Spinal cord (tissue), 10 donors: ENCODE data around the gene MESP2. TPM values are rescaled to one million over a fixed set of nuclear protein-coding genes. Genes with fewer than 3 reads are reported as not detected.

Experiments used
- DNase-seq, 6 donors: peaks; one replicate each; pipeline versions ENCODE4 v3.0.0 to v3.0.0-alpha.2; 2013 to 2015; ENCODE audit warnings: low spot score in 6 of 6, low read depth in 4 of 6
- H3K27ac ChIP-seq: one replicate; pipeline ENCODE4 v1.5.1; 2013; ENCODE audit warnings: low read depth, low read length, control low read depth
- H3K27me3 ChIP-seq: one replicate; pipeline ENCODE4 v1.6.1; 2013; ENCODE audit warnings: low read length; ENCODE audit not compliant: control insufficient read depth, insufficient read depth
- H3K36me3 ChIP-seq: one replicate; pipeline ENCODE4 v1.6.1; 2013; ENCODE audit warnings: low read length; ENCODE audit not compliant: control insufficient read depth, insufficient read depth
- H3K4me1 ChIP-seq: one replicate; pipeline ENCODE4 v1.6.1; 2013; ENCODE audit warnings: low read length; ENCODE audit not compliant: control insufficient read depth, insufficient read depth
- H3K4me3 ChIP-seq: one replicate; pipeline ENCODE4 v1.5.1; 2013; ENCODE audit warnings: low read depth, low read length, control low read depth
- H3K9me3 ChIP-seq: one replicate; pipeline ENCODE4 v1.6.1; 2013; ENCODE audit warnings: low read length; ENCODE audit not compliant: control insufficient read depth, insufficient read depth
- WGBS: methylation state at CpG from one replicate; pipeline ENCODE4 v1.1.5; 2013; ENCODE audit warnings: missing lambda C conversion rate; ENCODE audit not compliant: insufficient coverage; 5-methylcytosine and 5-hydroxymethylcytosine counted together
- polyA plus RNA-seq, 2 donors: library from polyadenylated mRNA; unstranded; fragments of 120-200 nt; gene quantifications; one replicate each; pipeline ENCODE4 v1.2.1, GENCODE V29; 2013; ENCODE audit not compliant: insufficient read length in 2 of 2
- total RNA-seq, 2 donors: library from RNA; depleted of rRNA in 1 of 2; stranded (reverse); fragments of 120-200 nt in 1 of 2; fragments of >200 nt in 1 of 2; gene quantifications; one replicate each; pipeline versions ENCODE4 v1.2.3 to v1.2.4, GENCODE V29; 2013 to 2014
- donor health status: healthy.

Gene MESP2
- total and polyA plus RNA-seq, 4 donors, result 0.25 to 0.83 (median 0.71) TPM; not detected in 1

GRCh38 chr15:89812011-89812846, 36.1 kb downstream of the MESP2 start:
- Histone ChIP-seq H3K4me1 (peaks cover 23% of the 10 kb centered on the region), H3K27me3 (peaks cover 48% of the 10 kb centered on the region), H3K4me3 (no peak overlapping the region), H3K9me3 (peaks cover 4% of the 10 kb centered on the region), H3K36me3 (no peaks in the 10 kb centered on the region), H3K27ac (no peak overlapping the region)
- DNase-seq, result no peak
- WGBS, result 64% methylated on average over 6 of the region's 8 CpGs

- 91% methylated on average over 6 of the region's 7 CpGs for WGBS
Observed at GRCh38 chr15:89812847-89813320, 36.8 kb downstream of the MESP2 start.

GRCh38 chr15:89813381-89814111, 37.4 kb downstream of the MESP2 start:
- peaks cover 22% of the 10 kb centered on the region for H3K4me1 ChIP-seq
- H3K36me3 ChIP-seq, result no peaks in the 10 kb centered on the region
- H3K9me3 ChIP-seq, result peaks cover 4% of the 10 kb centered on the region
- H3K27me3 ChIP-seq, result peaks cover 48% of the 10 kb centered on the region
- H3K27ac ChIP-seq, result no peak overlapping the region
- DNase-seq, result no peak
- WGBS, result 67% methylated on average over 9 of the region's 13 CpGs
- H3K4me3 ChIP-seq, result peak overlapping the region; percentile 22

More at GRCh38 chr15:89812847-89813320, 36.8 kb downstream of the MESP2 start:
- Histone ChIP-seq H3K9me3 (peaks cover 4% of the 10 kb centered on the region), H3K36me3 (no peaks in the 10 kb centered on the region), H3K4me3 (no peak overlapping the region), H3K27ac (no peak overlapping the region), H3K27me3 (peaks cover 48% of the 10 kb centered on the region), H3K4me1 (peaks cover 23% of the 10 kb centered on the region)
- DNase-seq, result no peak

GRCh38 chr15:89814112-89814742, 38.1 kb downstream of the MESP2 start:
- Histone ChIP-seq H3K27me3 (peaks cover 48% of the 10 kb centered on the region), H3K9me3 (peaks cover 4% of the 10 kb centered on the region), H3K4me3 (peak overlapping the region; percentile 22), H3K36me3 (no peaks in the 10 kb centered on the region), H3K27ac (no peak overlapping the region), H3K4me1 (peaks cover 15% of the 10 kb centered on the region)
- DNase-seq, result no peak
- 9% methylated on average over 53 of the region's 56 CpGs for WGBS

GRCh38 chr15:89815769-89816168, 39.6 kb downstream of the MESP2 start:
- DNase-seq, result no peak
- H3K27ac ChIP-seq, result no peak overlapping the region
- no peaks in the 10 kb centered on the region for H3K36me3 ChIP-seq
- peaks cover 48% of the 10 kb centered on the region for H3K27me3 ChIP-seq
- WGBS, result no CpG with 5 or more reads among the region's 3 CpGs
- H3K4me3 ChIP-seq, result no peak overlapping the region
- H3K9me3 ChIP-seq, result peaks cover 4% of the 10 kb centered on the region
- peaks cover 13% of the 10 kb centered on the region for H3K4me1 ChIP-seq

GRCh38 chr15:89817701-89818280, 41.7 kb downstream of the MESP2 start:
- H3K9me3 ChIP-seq, result peaks cover 4% of the 10 kb centered on the region
- WGBS, result 64% methylated on average over 3 of the region's 10 CpGs
- peaks cover 13% of the 10 kb centered on the region for H3K4me1 ChIP-seq
- H3K27me3 ChIP-seq, result peaks cover 44% of the 10 kb centered on the region
- H3K4me3 ChIP-seq, result no peak overlapping the region
- DNase-seq, result no peak
- H3K36me3 ChIP-seq, result no peaks in the 10 kb centered on the region
- H3K27ac ChIP-seq, result no peak overlapping the region

- WGBS, result no CpG with 5 or more reads among the region's 10 CpGs
- H3K36me3 ChIP-seq, result no peaks in the 10 kb centered on the region
- H3K4me1 ChIP-seq, result peaks cover 13% of the 10 kb centered on the region
- peaks cover 4% of the 10 kb centered on the region for H3K9me3 ChIP-seq
- H3K27me3 ChIP-seq, result peaks cover 39% of the 10 kb centered on the region
- H3K27ac ChIP-seq, result no peak overlapping the region
- no peak overlapping the region for H3K4me3 ChIP-seq
- peak in 1 of 6 donors; percentile 6 for DNase-seq
Observed at GRCh38 chr15:89818287-89818686, 42.2 kb downstream of the MESP2 start.

- WGBS, result 87% methylated on average over 4 of the region's 12 CpGs
- no peaks in the 10 kb centered on the region for H3K4me1 ChIP-seq
- DNase-seq, result no peak
- no peak overlapping the region for H3K4me3 ChIP-seq
- peaks cover 13% of the 10 kb centered on the region for H3K27me3 ChIP-seq
- H3K36me3 ChIP-seq, result no peaks in the 10 kb centered on the region
- H3K27ac ChIP-seq, result no peak overlapping the region
- H3K9me3 ChIP-seq, result no peaks in the 10 kb centered on the region
Observed at GRCh38 chr15:89820666-89821611, 44.8 kb downstream of the MESP2 start.
